ENCODE data around the gene DDAH2. TPM values are rescaled to one million over a fixed set of nuclear protein-coding genes. Genes with fewer than 3 reads are reported as not detected.

Gene DDAH2
- total RNA-seq, 1 experiment from 2014 or later, result 68.2 TPM

GRCh38 chr6:31691564-31692108 is 37.5 kb downstream of the DDAH2 start:
- Histone ChIP-seq H3K4me1 (ENCODE audit: insufficient read depth, low read length, poor library complexity, severe bottlenecking) (no peaks in the 10 kb centered on the region), H3K36me3 (ENCODE audit: insufficient read depth, low read length, poor library complexity, severe bottlenecking) (peaks cover 34% of the 10 kb centered on the region), H3K27ac (ENCODE audit: low read depth, low read length, poor library complexity, severe bottlenecking) (no peak overlapping the region), H3K9me3 (ENCODE audit: low read depth, low read length, poor library complexity, severe bottlenecking) (no peaks in the 10 kb centered on the region), H3K4me3 (ENCODE audit: low read depth, low read length, poor library complexity, severe bottlenecking) (no peak overlapping the region), H3K27me3 (replicated peaks; ENCODE audit: insufficient read depth, low read depth, low read length, poor library complexity) (no peaks in the 10 kb centered on the region)
- no peak for DNase-seq (ENCODE audit: low spot score)
- BruUV-seq (replicated peaks), result no TSS peak
- CTCF ChIA-PET, result no interaction called here
- TF ChIP-seq CTCF (conservative IDR thresholded peaks at IDR 0.05; ENCODE audit: low read depth, low read length) (no peak), EZH2 (IDR thresholded peaks at IDR 0.05; ENCODE audit: borderline replicate concordance, low read depth, low read length, poor library complexity, severe bottlenecking) (no peak)
- intact Hi-C loops (cut with micrococcal nuclease; ENCODE audit: unreplicated experiment), result no loop called here
- POLR2A ChIA-PET (ENCODE audit: low non-redundant PET), result no interaction called here

GRCh38 chr6:31691078-31691463 is 38.0 kb downstream of the DDAH2 start:
- ChIA-PET CTCF (interaction anchor here (0.6 kb wide), 1 partner anchor 39 kb away, joined by 3 read pairs; no protein-coding TSS in a partner anchor), POLR2A (ENCODE audit: low non-redundant PET) (no interaction called here)
- no TSS peak for BruUV-seq (replicated peaks)
- intact Hi-C loops (cut with micrococcal nuclease; ENCODE audit: unreplicated experiment), result no loop called here
- Histone ChIP-seq H3K27me3 (replicated peaks; ENCODE audit: insufficient read depth, low read depth, low read length, poor library complexity) (no peaks in the 10 kb centered on the region), H3K36me3 (ENCODE audit: insufficient read depth, low read length, poor library complexity, severe bottlenecking) (peaks cover 30% of the 10 kb centered on the region), H3K4me1 (ENCODE audit: insufficient read depth, low read length, poor library complexity, severe bottlenecking) (no peaks in the 10 kb centered on the region), H3K4me3 (ENCODE audit: low read depth, low read length, poor library complexity, severe bottlenecking) (no peak overlapping the region), H3K27ac (ENCODE audit: low read depth, low read length, poor library complexity, severe bottlenecking) (no peak overlapping the region), H3K9me3 (ENCODE audit: low read depth, low read length, poor library complexity, severe bottlenecking) (no peaks in the 10 kb centered on the region)
- DNase-seq (ENCODE audit: low spot score), result no peak
- TF ChIP-seq CTCF (conservative IDR thresholded peaks at IDR 0.05; ENCODE audit: low read depth, low read length), result no peak
- TF ChIP-seq EZH2 (IDR thresholded peaks at IDR 0.05; ENCODE audit: borderline replicate concordance, low read depth, low read length, poor library complexity, severe bottlenecking), result no peak

- intact Hi-C loops (cut with micrococcal nuclease; ENCODE audit: unreplicated experiment), result no loop called here
- ChIA-PET POLR2A (ENCODE audit: low non-redundant PET) (no interaction called here), CTCF (interaction anchor here (0.6 kb wide), 1 partner anchor 39 kb away, joined by 3 read pairs; no protein-coding TSS in a partner anchor)
- BruUV-seq (replicated peaks), result no TSS peak
- no peak for DNase-seq (ENCODE audit: low spot score)
- no peaks in the 10 kb centered on the region for H3K27me3 ChIP-seq (replicated peaks; ENCODE audit: insufficient read depth, low read depth, low read length, poor library complexity)
- TF ChIP-seq CTCF (conservative IDR thresholded peaks at IDR 0.05; ENCODE audit: low read depth, low read length) (no peak), EZH2 (IDR thresholded peaks at IDR 0.05; ENCODE audit: borderline replicate concordance, low read depth, low read length, poor library complexity, severe bottlenecking) (no peak)
- no peak overlapping the region for H3K27ac ChIP-seq (ENCODE audit: low read depth, low read length, poor library complexity, severe bottlenecking)
- no peak overlapping the region for H3K4me3 ChIP-seq (ENCODE audit: low read depth, low read length, poor library complexity, severe bottlenecking)
- no peaks in the 10 kb centered on the region for H3K4me1 ChIP-seq (ENCODE audit: insufficient read depth, low read length, poor library complexity, severe bottlenecking)
- peaks cover 30% of the 10 kb centered on the region for H3K36me3 ChIP-seq (ENCODE audit: insufficient read depth, low read length, poor library complexity, severe bottlenecking)
- no peaks in the 10 kb centered on the region for H3K9me3 ChIP-seq (ENCODE audit: low read depth, low read length, poor library complexity, severe bottlenecking)
Measured at GRCh38 chr6:31690231-31691077, 38.6 kb downstream of the DDAH2 start.

Measured in A673 (cell line).